Activated CD4-positive, CD25-positive, alpha-beta regulatory T cell treated with anti-CD3 and anti-CD28 coated beads, Interleukin-2, amount 50 U/mL, for 72 hours (primary cell): Measurements from ENCODE around the gene AATK.

ENCODE experiments used
- DNase-seq: peaks from one replicate; pipeline ENCODE4 v3.0.0; 2021

Gene AATK

GRCh38 chr17:81139428-81139827, 26.6 kb downstream of the AATK start:
- DNase-seq: no peak

GRCh38 chr17:81138500-81138899, 27.5 kb downstream of the AATK start:
- no peak for DNase-seq

DNA sequence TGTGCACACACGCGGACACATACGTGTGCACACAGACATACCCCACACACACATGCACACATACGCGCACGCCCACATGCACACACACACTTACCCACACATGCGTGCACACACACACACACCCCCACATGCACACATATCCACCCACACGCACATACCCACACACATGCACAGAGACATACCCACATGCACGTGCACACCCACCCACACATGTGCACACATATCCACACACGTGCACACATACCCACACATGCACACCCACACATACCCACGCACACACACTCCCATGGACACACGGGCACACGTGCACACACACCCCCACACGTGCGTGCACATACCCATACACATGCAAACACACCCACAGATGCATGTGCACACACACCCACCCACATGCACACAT, 27.9 kb downstream of the AATK start:
- DNase-seq: no peak

- DNase-seq: no peak
Measured at GRCh38 chr17:81137248-81137647, 28.8 kb downstream of the AATK start.

- no peak for DNase-seq
Measured at GRCh38 chr17:81136366-81136765, 29.7 kb downstream of the AATK start.

DNA sequence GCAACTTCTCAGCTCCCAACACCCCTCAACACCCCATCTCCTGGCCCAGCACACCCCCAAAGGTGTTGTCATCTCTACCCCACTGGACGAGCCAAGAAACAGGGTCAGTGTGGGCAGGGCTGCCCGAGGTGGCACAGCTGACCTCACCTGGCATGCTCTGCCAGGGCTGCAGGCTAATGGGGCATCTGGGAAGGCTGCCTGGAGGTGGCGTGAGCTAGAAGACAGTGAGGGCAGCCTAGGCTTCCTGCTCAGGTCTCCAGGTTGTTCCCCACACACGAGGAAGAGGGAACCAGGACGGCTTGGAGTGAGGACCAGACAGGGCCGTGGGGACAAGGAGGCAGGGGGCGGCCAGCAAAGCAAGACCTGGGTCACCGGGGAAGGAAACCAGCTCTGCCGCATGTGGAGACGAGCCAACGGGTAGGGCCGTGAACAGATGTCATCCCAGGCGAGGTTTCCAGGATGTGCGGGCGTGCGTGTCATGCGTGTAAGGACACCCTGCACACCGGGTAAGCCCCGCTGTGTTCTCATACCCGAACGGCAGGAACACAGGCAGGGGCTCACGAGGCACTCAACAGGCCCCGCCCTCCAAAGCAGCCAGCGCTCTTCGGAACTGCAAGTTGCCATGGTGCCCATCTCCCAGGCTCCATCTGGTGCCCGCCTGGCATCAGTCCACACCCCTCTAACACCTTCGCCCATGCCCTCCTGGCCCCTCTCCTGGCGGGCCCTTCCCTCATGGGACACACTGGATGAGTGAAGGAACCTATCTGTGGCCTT, 30.3 kb downstream of the AATK start:
- no peak for DNase-seq

DNA sequence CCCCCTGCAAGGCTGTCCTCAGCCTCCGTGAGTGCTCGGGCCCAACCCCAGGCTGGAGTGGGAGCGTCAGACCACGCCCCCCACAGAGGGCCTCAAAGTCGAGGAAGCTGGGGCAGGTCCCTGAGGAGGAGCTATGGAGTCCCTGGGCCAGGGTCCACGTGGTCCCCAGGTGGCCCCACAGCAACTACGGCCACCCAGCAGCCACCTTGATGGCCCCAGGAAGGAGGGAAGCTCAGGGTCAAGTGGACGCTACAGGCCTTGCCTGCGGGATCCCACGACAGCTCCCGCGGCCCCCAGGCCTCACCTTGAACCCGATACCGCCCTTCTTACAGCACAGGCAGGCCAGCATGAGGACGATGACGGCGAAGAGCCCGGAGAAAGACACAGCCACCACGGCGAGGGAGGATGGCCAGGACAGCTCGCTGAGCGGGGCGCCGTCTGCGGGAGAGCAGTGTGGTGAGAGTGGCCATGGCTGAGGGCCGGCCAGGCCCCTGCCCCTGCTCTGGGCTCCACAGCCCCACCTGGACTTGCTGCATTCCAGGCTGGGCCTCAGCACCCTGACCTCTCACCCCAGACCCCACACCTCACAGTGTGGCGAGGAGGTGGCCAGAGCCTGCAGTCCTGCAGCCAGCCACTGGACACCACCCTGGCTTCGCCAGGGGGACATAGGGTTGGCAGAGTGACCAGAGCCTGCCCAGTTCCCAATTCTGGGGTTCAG, 31.8 kb downstream of the AATK start:
- no peak for DNase-seq

- DNase-seq: no peak
Measured at GRCh38 chr17:81132770-81133723, 33.0 kb downstream of the AATK start.

GRCh38 chr17:81132197-81132540, 33.9 kb downstream of the AATK start:
- DNase-seq: no peak

- no peak for DNase-seq
Measured at GRCh38 chr17:81131486-81132196, 34.4 kb downstream of the AATK start.

DNA sequence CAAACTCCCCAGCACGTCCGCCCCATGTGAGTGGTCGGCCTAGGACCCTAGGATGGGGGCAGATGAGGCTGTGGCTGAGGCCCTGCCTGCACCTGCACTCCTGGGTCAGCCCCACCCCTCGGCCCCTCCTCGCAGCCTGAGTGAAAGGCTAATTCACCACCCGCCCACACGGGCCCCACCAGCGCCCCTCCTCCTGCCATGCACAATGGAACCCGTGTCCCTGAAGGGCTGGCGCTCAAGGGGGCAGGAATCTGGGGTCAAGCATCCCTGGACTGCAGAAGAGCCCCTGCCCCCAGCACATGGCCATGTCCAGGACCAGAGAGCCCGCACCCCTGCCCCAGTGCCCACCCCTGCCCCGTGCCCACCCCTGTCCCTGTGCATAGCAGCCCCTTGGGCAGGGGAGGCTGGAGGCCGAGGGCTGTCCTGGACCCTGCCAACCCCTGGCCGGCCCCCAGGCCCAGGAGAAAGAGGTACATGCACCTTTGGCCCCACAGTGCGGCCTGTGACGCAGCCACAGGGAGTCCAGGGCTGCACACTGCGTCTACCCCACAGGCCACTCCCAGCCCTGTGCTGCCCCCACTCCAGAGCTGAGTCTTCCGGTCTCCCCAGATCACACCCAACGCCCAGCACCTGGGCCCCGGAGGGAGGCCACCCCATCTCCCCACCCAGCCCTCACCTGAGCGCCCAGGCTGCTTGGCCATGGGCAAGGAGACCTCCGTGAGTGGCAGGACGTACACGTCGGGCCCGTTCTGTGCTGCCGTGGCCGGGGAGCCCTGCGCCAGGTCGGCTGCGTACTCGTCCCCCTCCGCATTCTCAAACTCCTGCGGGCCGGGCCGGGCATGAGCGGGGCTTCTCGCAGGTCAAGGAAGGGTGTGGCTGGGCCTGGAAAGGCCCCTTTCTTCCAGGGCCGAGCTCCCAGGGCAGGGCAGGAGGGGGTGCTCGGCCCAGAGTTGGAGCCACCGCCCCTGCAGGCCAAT, 35.3 kb downstream of the AATK start:
- DNase-seq: no peak

GRCh38 chr17:81129711-81130367, 36.2 kb downstream of the AATK start:
- DNase-seq: no peak

- no peak for DNase-seq
Measured at GRCh38 chr17:81129289-81129688, 36.7 kb downstream of the AATK start.

DNA sequence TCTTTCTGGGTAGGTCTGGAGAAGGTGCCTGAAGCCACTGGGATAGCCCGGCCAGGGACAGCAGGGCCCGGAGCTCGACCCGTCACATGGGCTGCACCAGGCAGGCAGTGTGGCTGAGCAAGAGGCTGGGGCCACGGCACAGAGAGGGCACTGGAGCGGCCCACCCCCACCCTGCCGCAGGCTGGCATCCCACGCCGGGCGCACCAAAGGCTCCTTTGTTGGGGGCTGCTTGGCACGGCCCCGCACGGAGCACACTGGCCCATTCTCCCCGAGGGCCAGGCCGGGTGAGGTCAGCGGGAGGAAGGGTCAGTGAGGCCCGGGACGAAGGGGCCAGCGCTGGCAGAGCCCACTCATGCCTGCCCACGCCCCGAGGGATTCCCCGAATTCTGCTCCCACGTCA, 37.2 kb downstream of the AATK start:
- no peak for DNase-seq

GRCh38 chr17:81128338-81128737, 37.7 kb downstream of the AATK start:
- DNase-seq: no peak

DNA sequence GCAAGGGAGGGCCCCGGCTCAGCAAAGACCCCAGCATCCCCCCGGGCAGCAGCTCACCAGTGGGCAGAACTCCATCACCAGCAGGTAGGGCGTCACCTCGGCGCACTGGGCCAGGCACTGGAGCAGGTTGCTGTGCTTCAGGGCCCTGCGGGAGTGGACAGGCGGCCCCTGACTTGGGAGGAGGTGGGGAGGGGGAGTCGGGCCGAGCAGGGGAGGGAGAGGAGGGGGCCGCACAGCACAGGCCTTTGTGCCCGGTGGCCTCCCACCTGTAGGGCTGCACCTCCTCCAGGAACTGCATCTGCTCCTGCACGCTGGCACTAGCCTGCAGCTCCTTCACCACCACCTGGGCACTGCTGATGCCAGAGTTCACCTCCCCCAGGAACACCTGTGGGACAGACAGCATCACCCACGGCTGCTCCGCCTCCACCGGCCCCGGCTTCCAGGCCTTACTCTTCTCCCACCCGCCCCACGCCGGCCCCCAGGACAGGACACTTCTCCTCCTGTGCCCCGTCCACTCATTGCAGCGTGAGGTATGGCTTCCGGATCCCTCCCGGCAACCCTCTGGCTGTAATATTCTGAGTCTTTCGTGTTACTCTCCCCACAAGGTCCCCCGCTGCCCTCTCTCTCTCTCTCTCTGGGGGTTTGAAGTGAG, 38.4 kb downstream of the AATK start:
- DNase-seq: no peak

- DNase-seq: no peak
Measured at GRCh38 chr17:81127133-81127455, 38.9 kb downstream of the AATK start.

DNA sequence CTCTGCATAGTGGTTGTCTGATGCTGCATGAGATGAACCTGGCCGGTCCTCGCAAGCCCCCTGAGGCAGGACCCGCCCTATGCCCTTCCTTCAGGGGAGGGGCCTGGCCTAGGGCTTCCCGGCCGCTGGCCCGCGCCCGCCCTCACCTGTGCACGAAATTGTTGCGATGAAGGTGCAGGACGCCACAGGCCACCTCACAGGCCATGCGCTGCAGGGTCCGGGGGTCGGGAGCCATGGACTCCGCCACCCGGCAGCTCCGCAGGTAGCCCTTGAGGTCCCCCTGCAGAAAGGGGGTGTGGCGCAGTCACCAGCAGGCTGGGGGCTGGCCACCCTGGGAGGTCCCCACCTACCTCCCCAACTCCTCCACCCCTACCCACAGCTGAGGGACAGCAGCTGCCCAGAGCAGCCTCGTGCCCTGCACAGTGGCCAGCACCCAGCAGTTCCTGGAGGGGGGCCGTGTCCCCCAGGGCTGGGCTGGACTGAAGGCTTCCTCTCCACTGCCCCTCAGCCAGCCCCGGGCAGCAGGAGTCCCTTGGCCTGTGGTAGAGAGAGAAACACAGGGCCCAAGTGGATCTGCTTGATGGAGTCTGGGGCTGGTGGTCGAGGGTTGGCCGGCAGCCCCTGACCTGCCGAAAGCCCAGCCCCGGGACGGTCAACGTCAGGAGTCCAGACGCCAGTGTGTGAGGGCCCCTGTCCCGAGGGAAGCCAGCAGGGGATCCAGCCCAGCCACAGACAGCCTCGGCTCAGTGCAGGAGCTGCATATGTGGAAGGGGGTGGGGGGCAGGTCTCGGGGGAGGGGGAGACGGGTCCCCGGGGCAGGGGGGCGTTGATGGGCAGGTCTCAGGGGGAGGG, 39.5 kb downstream of the AATK start:
- no peak for DNase-seq

GRCh38 chr17:81125573-81126081, 40.4 kb downstream of the AATK start:
- no peak for DNase-seq
